Measurements from ENCODE around the gene HOXB4.

The HOXB4 gene

DNA sequence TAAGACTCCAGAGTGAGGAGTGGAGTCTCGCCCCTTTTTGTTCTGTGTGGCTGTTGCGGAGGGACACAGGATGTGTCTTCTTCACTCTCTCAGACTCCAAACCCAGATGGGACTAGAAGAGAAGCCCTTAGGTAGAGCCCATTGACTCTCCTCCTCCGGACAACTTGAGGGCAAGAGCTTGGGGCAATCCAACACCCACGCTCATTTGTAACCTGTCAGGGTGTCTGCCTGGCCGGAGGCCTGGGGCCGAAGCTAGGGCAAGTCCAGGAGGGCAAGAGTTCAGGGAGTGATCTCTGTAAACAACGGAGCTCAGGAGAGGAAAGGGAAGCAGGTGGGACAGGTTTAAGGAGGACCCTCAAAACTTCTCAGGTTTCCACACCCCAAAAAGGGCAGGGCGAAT lies 45.9 kb downstream of the HOXB4 start:
- no peak for TF ChIP-seq SPI1 (IDR thresholded peaks at IDR 0.05; ENCODE audit: low read depth, low read length)
- no peak for TF ChIP-seq TAF1 (IDR thresholded peaks at IDR 0.05; ENCODE audit: low read depth, low read length)
- TF ChIP-seq PAX5 (IDR thresholded peaks at IDR 0.05; ENCODE audit: insufficient read depth, low read length, severe bottlenecking), result no peak
- TF ChIP-seq POU2F2 (IDR thresholded peaks at IDR 0.05; ENCODE audit: low read depth, low read length), result no peak
- no peak for TF ChIP-seq POLR2A (IDR thresholded peaks at IDR 0.05; ENCODE audit: low read depth, low read length)
- no peak for TF ChIP-seq POLR2AphosphoS5 (IDR thresholded peaks at IDR 0.05; ENCODE audit: low read depth, low read length)
- no peak for FAIRE-seq
- no peak for DNase-seq (ENCODE audit: insufficient read length, low spot score)

DNA sequence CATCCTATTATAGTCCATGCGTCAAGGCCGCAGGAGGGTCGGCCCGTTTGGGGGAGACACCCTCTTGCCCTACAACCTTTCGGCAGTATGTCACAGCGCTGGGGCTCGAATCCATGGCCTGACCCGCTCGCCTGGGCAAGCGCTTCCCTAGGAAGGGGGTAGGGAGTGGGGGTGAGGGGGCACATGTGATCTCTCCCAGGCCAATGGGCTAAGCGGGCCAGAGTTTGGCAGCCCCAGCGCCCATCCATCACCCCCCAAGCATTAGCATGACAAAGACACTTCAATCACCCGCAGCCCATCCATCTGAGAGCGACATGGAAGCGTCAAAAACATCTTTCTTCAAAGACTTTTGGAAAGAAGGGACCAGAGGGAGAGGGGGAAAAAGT lies 47.3 kb downstream of the HOXB4 start, which contains the start of gene HOXB1:
Gene HOXB1, minus strand, starts transcription at position 125 of the 386 bp plus-strand sequence. Its CDS starts 107 bp downstream, at position 18.
- FAIRE-seq (no peak), DNase-seq (ENCODE audit: insufficient read length, low spot score) (no peak)
- TF ChIP-seq TAF1 (IDR thresholded peaks at IDR 0.05; ENCODE audit: low read depth, low read length) (no peak), SPI1 (IDR thresholded peaks at IDR 0.05; ENCODE audit: low read depth, low read length) (no peak), POLR2A (IDR thresholded peaks at IDR 0.05; ENCODE audit: low read depth, low read length) (no peak), POLR2AphosphoS5 (IDR thresholded peaks at IDR 0.05; ENCODE audit: low read depth, low read length) (no peak)

DNA sequence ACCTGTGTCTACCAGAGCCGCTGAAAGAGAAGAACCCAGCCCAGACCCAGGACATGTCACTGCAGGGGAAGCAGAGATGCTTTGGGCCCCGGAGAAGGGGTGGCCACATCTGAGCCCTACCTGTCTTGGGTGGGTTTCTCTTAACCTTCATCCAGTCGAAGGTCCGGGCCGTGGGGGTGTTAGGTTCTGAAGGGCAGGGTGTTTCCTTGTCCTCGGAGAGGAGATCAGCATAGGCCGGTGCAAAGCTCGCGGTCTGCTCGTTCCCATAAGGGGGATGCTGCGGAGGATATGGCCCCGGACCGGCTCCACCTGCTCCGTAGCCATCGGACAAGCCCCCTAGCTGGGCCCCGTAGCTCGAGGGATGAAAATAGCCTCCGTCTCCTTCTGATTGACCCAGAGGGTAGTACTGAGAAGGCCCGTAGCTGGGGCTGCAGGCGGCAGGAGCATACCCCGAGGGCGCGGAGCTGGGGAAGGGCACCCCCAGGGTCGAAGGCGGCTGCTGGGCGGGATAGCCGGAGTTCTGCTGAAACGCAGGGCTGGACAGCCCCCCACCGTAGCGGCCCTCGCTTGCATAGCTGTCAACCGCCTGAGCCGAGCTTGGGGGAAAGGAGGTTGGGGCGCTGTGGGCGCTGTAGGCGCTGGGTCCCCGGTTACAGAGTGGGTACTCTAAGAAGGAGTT lies 47.8 kb downstream of the HOXB4 start:
- no peak for DNase-seq (ENCODE audit: insufficient read length, low spot score)
- TF ChIP-seq POLR2AphosphoS5 (IDR thresholded peaks at IDR 0.05; ENCODE audit: low read depth, low read length), result no peak
- no peak for TF ChIP-seq PAX5 (IDR thresholded peaks at IDR 0.05; ENCODE audit: insufficient read depth, low read length, severe bottlenecking)
- FAIRE-seq, result no peak

DNA sequence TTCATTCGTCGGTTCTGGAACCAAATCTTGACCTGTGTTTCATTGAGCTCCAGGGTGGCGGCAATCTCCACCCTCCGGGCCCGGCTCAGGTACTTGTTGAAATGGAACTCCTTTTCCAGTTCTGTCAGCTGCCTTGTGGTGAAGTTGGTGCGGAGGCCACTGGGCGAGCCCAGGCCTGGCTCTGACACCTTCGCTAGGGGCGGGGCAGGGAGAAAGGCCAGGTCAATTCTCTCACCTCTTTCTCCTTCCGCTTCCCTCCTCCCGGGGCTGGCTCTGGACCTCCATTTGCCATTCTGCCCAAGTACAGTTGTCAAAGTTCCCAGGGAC lies 48.5 kb downstream of the HOXB4 start:
- no peak for TF ChIP-seq TAF1 (IDR thresholded peaks at IDR 0.05; ENCODE audit: low read depth, low read length)
- TF ChIP-seq POLR2AphosphoS5 (IDR thresholded peaks at IDR 0.05; ENCODE audit: low read depth, low read length), result no peak
- TF ChIP-seq PAX5 (IDR thresholded peaks at IDR 0.05; ENCODE audit: insufficient read depth, low read length, severe bottlenecking), result no peak
- no peak for TF ChIP-seq SPI1 (IDR thresholded peaks at IDR 0.05; ENCODE audit: low read depth, low read length)
- DNase-seq (ENCODE audit: insufficient read length, low spot score), result no peak
- FAIRE-seq, result no peak

DNA sequence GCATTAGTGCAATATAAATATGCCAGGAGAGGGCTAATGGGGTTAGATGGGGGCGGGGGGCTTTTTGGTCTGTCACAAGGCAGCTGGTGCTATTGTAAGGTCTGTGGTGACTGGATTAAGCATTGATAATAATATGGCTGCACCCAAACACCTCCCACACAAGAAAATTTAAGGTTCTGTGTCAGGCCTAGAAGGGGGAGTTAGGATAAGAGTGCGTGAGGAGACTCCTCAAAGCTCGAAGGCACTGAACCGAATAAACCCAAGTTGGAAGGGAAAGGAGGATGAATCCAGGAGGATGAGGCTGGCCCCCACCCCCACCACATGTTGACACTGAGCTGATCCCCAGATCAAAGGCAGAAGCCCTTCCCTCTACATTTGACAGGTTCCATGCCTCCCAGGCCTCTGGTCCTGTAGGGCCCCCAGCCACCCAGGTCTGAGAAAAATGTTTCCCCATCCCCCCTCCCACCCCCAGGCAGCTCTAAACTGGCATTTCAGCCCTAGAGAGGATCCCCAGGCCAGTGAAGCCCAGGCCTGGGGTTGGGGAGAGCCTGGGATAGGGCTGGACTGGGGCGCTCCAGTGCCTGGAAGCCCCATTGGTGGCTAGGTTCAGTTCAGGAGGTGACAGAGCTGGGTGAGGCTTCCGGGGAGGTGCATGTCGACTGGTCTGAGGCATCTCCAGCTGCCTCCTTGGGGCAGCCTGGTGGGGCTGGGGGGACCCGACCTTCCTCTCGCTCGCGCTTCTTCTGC lies 49.0 kb downstream of the HOXB4 start:
- FAIRE-seq, result no peak
- TF ChIP-seq PAX5 (IDR thresholded peaks at IDR 0.05; ENCODE audit: insufficient read depth, low read length, severe bottlenecking) (no peak), POLR2A (IDR thresholded peaks at IDR 0.05; ENCODE audit: low read depth, low read length) (no peak), SPI1 (IDR thresholded peaks at IDR 0.05; ENCODE audit: low read depth, low read length) (no peak), TAF1 (IDR thresholded peaks at IDR 0.05; ENCODE audit: low read depth, low read length) (no peak), POLR2AphosphoS5 (IDR thresholded peaks at IDR 0.05; ENCODE audit: low read depth, low read length) (no peak)

DNA sequence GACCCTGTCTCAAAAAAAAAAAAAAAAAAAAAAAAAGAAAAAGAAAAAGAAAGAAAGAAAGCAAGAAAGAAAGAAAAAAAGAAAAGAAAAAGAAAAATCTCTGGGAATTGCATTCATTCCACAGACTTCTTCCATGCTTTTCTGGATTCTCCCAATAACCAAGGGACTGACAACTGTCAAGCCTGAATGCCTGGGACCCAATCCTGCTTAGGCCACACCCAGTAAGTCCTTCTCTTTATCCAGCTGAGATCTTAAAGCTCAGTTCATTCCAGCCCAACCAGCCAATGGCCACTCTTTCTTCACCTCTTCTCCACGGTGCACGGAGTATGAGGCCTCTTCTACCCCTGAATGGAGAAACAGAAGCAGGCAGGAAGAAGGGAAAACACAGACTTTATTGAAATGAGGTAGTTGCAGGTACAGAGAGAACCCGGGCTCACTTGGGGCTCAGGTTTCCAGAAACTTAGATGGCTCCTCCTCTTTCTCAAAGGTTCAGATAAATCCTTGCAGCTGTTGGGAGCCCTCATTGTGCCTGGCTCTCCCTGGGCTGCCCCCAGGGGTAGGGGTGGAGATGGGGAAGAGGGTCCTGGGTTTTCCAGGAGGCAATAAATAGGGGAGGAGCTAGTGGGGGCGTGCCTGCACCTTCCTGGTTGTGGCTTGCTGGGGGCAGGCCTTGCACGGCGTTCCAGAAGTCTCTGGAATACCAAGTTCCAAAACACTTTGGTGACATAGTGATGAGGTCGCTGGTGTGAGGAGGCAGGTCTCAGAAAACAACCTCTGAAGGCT lies 49.8 kb downstream of the HOXB4 start:
- TF ChIP-seq POLR2AphosphoS5 (IDR thresholded peaks at IDR 0.05; ENCODE audit: low read depth, low read length) (no peak), TAF1 (IDR thresholded peaks at IDR 0.05; ENCODE audit: low read depth, low read length) (no peak), POLR2A (IDR thresholded peaks at IDR 0.05; ENCODE audit: low read depth, low read length) (no peak), POU2F2 (IDR thresholded peaks at IDR 0.05; ENCODE audit: low read depth, low read length) (no peak), PAX5 (IDR thresholded peaks at IDR 0.05; ENCODE audit: insufficient read depth, low read length, severe bottlenecking) (no peak), SPI1 (IDR thresholded peaks at IDR 0.05; ENCODE audit: low read depth, low read length) (no peak)
- no peak for FAIRE-seq
- no peak for DNase-seq (ENCODE audit: insufficient read length, low spot score)

More for the DNA sequence above, 49.0 kb downstream of the HOXB4 start:
- DNase-seq (ENCODE audit: insufficient read length, low spot score), result no peak

DNA sequence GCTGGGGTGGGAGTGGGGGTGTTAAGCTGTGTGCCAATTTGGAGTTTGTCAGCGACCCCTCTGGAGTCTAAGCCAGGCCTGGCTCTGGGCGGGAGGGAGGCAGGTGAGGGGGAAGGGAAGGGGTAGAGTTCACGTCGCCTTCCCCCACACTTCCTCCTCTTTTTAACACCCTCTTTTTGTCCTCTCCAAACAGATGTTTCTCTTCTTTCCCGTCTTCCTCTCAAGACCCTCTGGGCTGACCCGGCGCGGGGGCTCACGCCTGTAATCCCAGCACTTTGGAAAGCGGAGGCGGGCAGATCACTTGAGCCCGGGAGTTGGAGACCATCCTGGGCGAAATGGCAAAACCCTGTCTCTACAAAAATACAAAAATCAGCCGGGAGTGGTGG lies 50.6 kb downstream of the HOXB4 start:
- TF ChIP-seq SPI1 (IDR thresholded peaks at IDR 0.05; ENCODE audit: low read depth, low read length), result no peak
- no peak for TF ChIP-seq TAF1 (IDR thresholded peaks at IDR 0.05; ENCODE audit: low read depth, low read length)
- no peak for TF ChIP-seq POLR2A (IDR thresholded peaks at IDR 0.05; ENCODE audit: low read depth, low read length)
- no peak for TF ChIP-seq PAX5 (IDR thresholded peaks at IDR 0.05; ENCODE audit: insufficient read depth, low read length, severe bottlenecking)
- no peak for TF ChIP-seq POLR2AphosphoS5 (IDR thresholded peaks at IDR 0.05; ENCODE audit: low read depth, low read length)
- TF ChIP-seq POU2F2 (IDR thresholded peaks at IDR 0.05; ENCODE audit: low read depth, low read length), result no peak
- FAIRE-seq (no peak), DNase-seq (ENCODE audit: insufficient read length, low spot score) (no peak)

DNA sequence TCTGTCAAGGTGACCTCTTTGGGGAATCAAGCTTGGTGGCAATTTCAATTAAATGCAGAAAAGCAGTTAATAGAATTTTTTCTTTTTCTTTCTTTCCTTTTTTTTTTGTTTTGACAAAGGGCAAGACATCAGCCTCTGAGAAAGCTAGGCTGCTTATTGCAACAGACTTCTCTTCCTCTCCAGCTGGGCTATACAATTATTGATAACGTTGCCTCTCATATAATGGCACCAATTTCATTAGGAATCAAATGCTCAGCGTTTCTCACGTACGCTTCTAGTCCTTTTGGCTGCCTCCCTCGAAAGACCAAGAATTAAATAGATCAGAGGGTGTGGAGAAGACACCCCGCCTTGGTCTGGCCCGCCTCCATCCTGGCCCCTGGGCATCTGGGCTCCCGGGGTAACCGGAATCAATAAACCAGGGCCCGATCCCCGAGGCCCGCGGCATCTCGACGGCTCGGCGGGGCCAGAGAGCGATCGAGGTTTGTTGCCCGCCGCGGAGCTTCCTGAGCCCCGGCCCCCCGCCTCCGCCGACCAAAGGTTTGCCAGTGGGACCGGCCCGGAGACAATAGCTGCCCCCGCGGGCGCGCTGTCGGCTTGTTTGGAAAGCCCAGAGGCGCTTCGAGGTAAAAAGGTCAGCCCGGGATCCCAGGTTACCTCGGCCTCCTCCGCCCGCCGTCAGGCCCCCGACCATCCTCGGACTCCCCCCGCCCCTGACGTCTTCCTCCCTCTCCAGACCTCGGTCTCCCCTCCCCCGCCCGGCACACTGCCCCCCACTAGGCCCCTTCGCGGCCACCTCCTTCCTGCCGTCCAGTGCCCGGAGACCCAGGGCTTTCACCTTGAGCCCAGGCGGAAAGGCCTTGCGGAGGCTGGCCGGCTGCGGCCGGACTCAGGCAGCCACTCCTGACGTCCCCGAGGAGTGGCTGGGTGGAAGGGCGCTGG lies 51.3 kb downstream of the HOXB4 start:
- FAIRE-seq (no peak), DNase-seq (ENCODE audit: insufficient read length, low spot score) (no peak)
- TF ChIP-seq POLR2AphosphoS5 (IDR thresholded peaks at IDR 0.05; ENCODE audit: low read depth, low read length), result no peak
- TF ChIP-seq POU2F2 (IDR thresholded peaks at IDR 0.05; ENCODE audit: low read depth, low read length), result no peak
- TF ChIP-seq POLR2A (IDR thresholded peaks at IDR 0.05; ENCODE audit: low read depth, low read length), result no peak
- TF ChIP-seq PAX5 (IDR thresholded peaks at IDR 0.05; ENCODE audit: insufficient read depth, low read length, severe bottlenecking), result no peak
- TF ChIP-seq SPI1 (IDR thresholded peaks at IDR 0.05; ENCODE audit: low read depth, low read length), result no peak
- no peak for TF ChIP-seq TAF1 (IDR thresholded peaks at IDR 0.05; ENCODE audit: low read depth, low read length)

All from GM12891 (cell line).